SK-N-MC (cell line): ENCODE data around the gene ASF1A.

Experiments
- EZH2 ChIP-seq: fragments of 200-600 bp; sonication (generic); IDR thresholded peaks from one replicate; pipeline ENCODE4 v1.6.1; 2017; ENCODE audit warnings: antibody characterized with exemption
- POLR2AphosphoS5 ChIP-seq: IDR thresholded peaks from 2 replicates; pipeline ENCODE4 v1.6.1; 2012; ENCODE audit warnings: mild to moderate bottlenecking, low read depth, low read length, borderline replicate concordance

- TF ChIP-seq POLR2AphosphoS5 = no peak
- no peak for TF ChIP-seq EZH2
These were observed 29.4 kb upstream of the ASF1A start for GRCh38 chr6:118864341-118865099.
